Endometrium (tissue), 2 donors: ENCODE results near the gene MKNK1.

Experiments used
- FAIRE-seq: peaks from 2 replicates; lab custom pipeline; 2012; peaks lifted over from hg19 to GRCh38; lab: Jason Lieb, UNC
- donor health status: control.
- donor health status: control.

MKNK1 gene

DNA sequence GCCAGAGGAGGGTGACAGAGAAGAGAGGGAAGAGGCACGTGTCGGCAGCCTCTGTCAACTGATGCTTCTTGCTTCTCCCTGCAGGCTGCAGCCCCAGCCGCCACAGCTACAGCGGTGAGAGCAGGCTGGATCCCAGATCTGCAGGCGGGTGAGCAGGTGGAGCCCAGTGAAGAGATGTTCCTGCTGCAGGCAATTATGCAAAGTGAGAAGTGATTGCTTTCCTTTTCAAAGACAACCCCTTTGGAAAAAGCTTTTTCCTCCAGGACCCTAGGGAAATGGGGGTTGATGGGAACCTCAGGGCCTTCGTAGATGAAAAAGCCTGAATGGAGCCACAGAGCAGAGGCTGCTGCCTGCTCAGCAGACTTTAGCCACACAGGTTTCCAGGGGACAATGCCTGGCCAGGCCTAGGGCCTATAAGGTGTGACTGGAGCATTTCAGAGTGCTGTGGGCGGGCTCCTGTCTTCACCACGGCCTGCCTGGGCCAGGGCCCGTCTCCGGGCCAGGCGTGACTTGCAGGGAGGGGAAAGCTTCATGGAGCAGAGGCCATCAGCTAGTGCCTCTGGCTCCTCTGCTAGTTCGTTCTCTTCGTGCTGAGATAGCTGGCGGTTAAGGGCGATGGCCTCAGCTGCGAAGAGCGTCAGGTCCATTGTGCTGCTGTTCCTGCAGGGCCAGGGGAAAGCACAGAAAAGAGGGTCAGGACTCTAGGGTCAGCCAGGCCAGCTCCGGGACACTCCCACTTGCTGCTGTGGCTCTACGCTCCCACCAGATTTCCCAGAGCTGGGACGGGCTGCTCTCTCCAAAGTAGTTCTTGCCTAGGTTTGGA, 45.7 kb downstream of the MKNK1 start:
- no peak for FAIRE-seq

DNA sequence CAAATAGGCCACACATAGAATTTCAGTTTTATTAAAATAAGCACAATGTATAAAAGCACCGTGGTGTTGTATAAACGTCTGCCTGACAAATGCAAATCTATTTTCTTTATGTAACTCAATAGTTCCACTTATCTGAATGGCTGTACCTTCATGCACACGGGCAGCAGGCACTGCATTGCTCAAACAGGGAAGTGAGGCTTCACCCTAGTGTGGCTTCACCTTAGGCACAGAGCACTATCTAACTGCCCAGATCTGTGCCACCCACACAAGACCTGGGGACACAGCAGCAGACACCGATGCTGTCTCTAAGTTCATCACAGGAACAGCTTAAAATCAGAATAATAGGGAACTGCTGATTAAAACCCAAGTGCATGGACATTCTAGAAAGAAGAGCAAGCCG, 46.7 kb downstream of the MKNK1 start:
- FAIRE-seq: no peak

DNA sequence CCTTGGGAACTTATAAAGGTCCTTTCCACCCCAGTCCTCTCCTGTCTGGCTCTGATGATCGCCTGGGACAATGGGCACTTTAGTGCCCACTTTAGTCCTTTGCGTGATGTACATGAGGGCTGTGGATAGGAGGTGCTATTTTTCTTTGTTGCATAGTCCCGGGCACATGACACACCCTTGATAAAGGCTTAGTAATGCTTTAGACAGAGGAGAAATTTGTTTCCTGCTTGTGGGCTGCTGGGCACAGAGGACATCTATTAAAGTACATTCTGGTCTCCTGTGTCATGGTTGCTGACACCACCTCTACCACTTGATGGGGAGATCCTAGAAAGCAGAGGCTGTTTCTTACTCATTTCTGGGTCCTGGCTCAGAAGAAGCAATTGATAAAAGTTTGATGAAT, 47.2 kb downstream of the MKNK1 start:
- no peak for FAIRE-seq

- no peak for FAIRE-seq
Measured at GRCh38 chr1:46555826-46556619, 48.0 kb downstream of the MKNK1 start.

GRCh38 chr1:46554597-46555381, 49.3 kb downstream of the MKNK1 start:
- FAIRE-seq: no peak

GRCh38 chr1:46554236-46554596, 49.9 kb downstream of the MKNK1 start:
- FAIRE-seq: no peak

DNA sequence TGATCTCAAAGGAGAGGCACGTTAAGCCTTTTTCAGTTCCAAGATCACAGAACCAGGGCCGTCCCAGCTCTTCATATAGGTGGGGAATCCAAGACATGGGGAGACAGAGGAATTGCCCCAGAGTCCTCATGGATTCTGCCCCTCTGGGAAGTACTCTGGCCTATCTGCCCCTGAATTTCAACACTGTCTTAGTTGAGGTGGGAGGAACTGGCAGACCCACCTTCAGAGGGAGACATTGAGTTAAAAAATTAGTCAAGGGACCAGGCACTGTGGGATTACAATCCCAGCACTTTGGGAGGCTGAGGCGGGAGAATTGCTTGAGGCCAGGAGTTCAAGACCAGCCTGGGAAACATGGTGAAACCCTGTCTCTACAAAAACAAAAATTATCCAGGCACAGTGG, 50.6 kb downstream of the MKNK1 start:
- no peak for FAIRE-seq

DNA sequence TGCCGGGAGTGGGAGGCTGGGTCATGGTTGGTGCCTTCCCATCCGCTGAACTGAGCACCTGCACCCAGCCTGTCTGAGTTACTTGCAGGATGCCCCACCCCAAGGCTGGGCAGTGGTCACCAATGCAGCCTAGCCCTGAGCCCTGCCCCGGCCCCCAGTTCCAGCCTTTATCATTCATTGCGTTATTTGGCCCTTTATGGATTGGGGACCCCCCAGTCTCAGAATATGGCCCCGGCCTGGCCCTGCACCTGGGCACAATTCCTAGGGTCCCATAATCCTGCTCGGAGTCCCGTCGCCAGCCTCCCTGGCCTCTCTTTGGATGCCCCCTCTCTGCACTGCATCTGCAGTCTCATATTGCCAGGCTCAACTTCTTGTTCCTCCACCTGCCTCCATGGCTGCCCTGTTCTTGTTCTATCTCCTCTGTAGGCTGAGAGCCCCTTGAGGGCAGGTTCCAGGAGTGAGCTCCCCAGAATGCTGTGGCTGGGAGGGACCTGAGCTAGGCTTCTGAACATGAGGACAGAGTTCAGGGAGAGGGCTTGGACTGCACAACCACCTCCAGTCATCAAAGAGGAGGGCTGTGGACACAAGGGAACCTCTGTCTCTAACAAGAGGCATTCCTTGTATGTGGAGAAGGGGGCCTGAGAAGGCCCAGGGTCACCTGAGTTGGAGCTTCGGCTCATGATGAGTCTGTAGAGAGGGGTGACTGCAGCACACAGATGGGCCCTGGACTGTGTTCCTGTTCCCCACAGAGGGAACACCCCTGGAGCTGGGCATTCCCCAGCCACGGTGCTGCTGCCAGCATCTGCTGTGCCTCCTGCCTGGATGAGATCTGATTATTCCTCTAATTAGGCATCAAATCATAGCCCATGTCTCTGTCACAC, 51.5 kb downstream of the MKNK1 start:
- FAIRE-seq: no peak

GRCh38 chr1:46551597-46552095, 52.4 kb downstream of the MKNK1 start, which contains the start of gene KNCN:
TSS of gene KNCN (minus strand) at chr1:46551647. CDS start at chr1:46551215, 432 bp downstream.
- FAIRE-seq: no peak

GRCh38 chr1:46550751-46551231, 53.3 kb downstream of the MKNK1 start:
- FAIRE-seq: no peak

DNA sequence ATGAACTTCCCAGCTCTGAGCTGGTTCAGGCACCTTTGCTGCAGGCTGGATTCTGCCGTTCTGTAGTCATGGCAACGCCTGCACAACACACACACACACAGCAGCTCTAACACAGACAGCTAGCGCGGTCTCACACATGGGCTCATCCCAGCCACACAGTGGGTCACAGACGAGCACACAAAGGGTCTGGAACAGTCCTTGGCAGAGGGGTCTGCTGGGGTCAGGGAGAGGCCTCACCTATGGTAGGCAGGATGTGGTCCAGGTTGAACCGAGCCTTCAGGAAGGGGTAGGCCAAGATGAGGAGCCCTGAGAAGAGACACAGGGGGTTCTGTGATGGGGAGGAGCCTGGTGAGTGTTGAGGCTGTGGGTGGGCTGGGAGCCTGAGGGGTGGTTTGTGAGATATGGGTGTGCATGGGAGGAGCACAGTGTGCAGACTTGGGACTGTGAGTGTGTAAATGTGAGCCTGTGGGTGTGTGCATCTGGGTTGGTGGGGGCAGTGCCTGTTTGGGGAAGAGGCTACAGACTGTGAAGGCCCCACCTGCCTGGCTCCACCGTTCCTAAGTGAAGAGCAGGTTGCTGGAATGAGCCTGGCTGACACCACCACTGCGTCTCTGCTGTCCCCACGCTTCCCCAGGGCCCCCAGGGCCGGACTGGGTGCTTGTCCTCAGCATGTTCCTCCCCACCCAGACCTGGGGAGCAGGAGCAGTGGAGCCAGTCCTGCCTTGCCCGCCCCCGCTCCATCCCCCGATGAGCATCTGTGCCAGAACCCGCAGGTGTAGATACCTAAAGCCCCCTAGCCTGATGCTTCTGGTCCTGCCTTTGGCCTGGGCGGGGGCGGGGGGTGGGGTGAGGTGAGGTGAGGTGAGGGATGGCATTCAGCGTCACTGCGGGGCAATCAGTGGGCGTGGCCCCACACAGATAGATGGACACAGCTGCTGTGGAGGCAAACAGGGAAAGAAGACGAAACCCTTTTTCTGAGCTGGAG, 54.1 kb downstream of the MKNK1 start:
- FAIRE-seq: no peak

DNA sequence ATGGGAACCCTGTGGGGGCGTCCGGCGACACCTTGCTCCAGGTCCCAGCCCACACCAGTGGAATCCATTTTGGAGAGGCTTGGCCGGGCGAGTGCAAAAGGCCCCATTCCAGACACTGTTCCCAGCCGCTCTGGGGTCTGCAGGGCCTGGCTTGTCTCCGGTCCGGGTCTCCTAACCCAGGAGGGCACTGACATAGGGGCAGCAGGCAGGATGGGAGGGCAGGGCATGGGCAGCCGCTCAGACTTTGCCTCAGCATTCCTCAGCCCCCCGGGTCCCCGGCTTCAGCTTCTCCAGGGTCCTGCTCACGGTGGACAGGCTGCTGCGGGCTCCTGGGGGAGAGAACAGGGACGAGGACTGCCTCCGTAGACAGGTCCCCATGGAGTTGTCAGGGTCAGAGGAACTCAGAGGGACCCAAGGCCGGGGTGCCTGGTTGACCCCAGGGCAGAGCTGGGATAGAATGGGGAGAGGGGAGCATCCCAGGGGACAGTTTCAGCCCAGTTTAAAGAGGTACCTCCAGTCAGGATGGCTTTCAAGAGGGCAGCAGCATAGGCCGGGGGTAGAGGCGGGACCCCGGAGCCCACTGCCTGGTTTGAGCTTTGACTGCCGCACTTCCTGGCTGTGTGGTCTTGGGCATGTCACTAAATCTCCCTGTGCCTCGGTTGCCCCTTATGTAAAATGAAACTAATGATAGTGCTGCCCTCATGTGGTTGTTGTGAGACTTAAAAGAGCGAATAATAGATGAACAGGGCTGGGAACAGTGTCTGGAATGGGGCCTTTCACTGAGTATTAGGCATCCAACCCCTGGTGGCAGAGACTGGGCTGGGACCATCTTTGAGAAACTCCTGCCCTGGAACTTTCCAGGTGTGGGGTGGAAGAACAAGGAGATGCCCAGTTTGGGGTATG, 56.3 kb downstream of the MKNK1 start:
- no peak for FAIRE-seq

GRCh38 chr1:46546210-46546609, 57.9 kb downstream of the MKNK1 start:
- no peak for FAIRE-seq

DNA sequence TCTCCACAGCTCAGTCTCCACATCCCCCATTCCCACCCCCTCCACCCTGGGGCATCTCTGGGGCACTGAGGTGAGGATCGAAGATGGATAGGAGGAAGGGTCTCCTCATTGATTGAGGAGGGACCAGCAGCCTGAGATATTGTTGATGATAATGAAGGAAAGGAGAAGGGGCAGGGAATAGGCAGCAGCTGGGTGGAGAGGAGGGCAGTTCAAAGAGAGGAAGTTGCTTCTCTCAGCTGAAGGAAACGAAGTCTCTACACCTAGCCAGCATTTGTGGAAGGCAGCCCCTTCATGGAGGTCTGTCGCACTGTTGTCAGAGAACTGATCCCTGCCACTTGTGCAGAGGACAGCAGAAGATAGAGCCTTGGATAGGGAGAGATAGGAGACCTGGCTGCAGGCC, 58.3 kb downstream of the MKNK1 start:
- no peak for FAIRE-seq

DNA sequence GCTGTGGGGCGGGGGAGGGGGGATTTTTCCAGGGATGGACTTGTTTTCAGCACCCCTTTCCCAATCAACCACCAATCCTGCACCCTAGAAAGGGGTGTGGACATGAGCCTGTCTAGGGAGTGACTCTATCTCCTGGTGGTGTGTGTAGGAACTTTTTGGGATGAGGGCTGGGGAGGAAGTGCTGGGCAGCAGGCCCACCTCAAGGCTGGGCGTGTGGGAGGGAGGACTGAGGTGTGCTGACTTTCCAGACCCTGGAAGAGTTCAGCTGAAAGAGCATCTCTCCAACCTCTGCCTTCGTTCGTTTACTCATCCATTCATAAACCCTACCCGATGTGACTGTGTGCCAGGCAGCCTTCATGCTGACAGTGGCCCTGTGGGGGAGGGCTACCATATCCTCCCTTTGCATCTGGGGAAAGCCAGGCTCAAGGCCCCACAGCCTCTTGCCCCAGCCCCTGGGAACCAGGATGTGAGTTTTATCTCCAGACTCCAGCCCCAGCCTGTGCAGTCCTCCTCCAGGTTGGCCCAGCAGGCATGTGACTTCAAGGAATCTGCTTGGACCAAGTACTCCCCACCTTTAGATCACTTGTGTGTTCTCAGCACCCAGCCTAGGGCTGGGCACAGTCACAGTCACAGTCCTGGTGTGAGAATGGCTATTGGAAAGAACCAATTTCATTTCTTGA, 59.4 kb downstream of the MKNK1 start:
- no peak for FAIRE-seq

DNA sequence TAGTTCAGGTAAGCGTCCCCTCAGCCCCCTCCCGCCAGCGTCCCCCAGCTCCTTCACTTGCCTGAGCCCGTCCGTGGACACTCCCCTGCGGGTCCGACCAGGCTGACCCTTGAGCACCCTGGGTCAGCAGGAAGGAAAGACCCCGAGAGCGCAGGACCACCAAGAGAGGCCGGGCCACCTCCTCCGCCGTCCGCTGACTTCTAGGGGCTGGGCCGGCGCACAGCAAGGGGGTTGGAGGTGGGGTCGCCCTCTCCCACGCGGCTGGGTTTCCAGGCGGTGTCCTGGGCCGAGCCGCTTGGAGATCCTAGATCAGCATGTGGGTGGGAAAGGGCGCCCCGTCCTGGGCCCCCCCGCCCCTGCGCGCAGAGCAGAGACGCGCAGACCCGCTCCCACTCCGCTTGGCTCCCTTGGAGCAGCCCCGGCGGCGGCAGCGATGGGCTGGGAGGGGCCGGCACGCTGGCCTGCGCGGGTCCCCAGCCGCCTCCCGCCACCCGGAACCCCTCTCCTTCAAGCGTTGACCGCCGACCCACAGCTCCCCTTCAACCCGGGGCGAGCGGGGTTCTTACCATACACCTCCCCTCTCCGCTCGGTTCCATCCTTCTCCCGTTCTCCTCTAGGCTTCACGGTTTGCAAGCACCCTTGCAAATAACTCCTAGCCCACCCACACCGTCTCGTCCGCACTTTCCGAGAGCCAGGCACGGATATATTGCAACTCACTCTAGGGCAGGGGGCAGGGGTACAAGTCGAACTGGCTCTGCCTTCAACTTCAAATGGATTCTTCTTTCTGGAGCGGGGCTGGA, 60.1 kb downstream of the MKNK1 start:
- FAIRE-seq: no peak

DNA sequence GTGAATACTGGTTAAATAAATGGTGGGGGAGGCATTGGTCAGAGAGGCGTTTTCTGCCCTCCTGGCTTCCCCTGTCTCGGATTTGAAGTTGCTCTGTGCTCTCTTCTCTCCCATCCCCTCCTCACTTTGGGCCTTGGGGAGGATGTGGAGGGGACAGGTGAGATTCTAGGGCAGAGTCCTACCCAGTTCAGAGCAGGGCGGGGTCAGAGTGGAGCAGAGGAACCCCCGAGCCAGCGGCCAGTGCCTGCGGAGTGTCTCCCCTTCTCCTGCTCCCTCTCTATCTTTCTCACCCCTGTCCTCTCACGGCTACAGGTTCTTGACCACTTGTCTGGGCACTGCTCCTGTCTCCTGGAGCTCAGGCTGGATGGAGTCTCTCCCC, 60.7 kb downstream of the MKNK1 start:
- FAIRE-seq: no peak

DNA sequence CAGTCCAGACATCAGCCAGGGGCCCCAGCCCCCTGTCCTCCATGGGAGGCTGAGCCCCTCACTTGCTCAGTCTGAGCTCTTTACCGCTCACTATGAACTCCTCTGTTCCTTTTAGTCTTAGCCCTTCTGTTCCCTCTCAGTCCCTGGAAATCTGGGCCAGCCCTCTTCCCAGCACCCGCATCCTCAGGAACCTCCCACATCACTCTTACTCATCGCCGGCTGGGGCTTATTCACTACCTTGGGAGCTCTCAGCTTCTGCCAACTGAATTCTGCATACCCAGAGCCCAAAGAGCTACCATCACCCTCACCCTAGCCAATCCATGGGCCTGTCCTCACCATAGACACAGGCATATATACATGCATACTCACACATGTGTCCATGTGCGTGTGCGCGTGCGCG, 64.1 kb downstream of the MKNK1 start:
- no peak for FAIRE-seq
